ENCODE measurements around the gene DNAJB13.

The DNAJB13 gene

GRCh38 chr11:73956876-73957653, 6.2 kb downstream of the DNAJB13 start:
- DNase-seq, result no peak

- DNase-seq, result no peak
Observed at GRCh38 chr11:73957654-73958361, 7.0 kb downstream of the DNAJB13 start.

- no peak for DNase-seq
Observed at GRCh38 chr11:73958521-73959141, 7.8 kb downstream of the DNAJB13 start.

- no peak for DNase-seq
Observed at GRCh38 chr11:73961321-73961720, 10.5 kb downstream of the DNAJB13 start.

GRCh38 chr11:73962101-73962705, 11.4 kb downstream of the DNAJB13 start:
- no peak for DNase-seq

- no peak for DNase-seq
Observed at GRCh38 chr11:73963861-73964260, 13.0 kb downstream of the DNAJB13 start.

- no peak for DNase-seq
Observed at GRCh38 chr11:73965076-73965763, 14.4 kb downstream of the DNAJB13 start.

- DNase-seq, result no peak
Observed at GRCh38 chr11:73965764-73966121, 14.9 kb downstream of the DNAJB13 start.

GRCh38 chr11:73968356-73968966, 17.6 kb downstream of the DNAJB13 start:
- DNase-seq, result no peak

- no peak for DNase-seq
Observed at GRCh38 chr11:73969091-73969490, 18.3 kb downstream of the DNAJB13 start.

GRCh38 chr11:73969991-73970800, 19.4 kb downstream of the DNAJB13 start:
- DNase-seq, result no peak

GRCh38 chr11:73971175-73971719, 20.4 kb downstream of the DNAJB13 start:
- DNase-seq, result no peak

GRCh38 chr11:73972187-73972586, 21.4 kb downstream of the DNAJB13 start:
- no peak for DNase-seq

- no peak for DNase-seq
Observed at GRCh38 chr11:73972620-73973449, 22.0 kb downstream of the DNAJB13 start.

- DNase-seq, result no peak
Observed at GRCh38 chr11:73974604-73975478, 24.0 kb downstream of the DNAJB13 start.

GRCh38 chr11:73975479-73975757, 24.6 kb downstream of the DNAJB13 start:
- DNase-seq, result no peak

GRCh38 chr11:73976451-73977151, 25.8 kb downstream of the DNAJB13 start:
- no peak for DNase-seq

- no peak for DNase-seq
Observed at GRCh38 chr11:73977856-73978519, 27.2 kb downstream of the DNAJB13 start.
